GM19240 (cell line): ENCODE results near the gene LGALS7.
"Not testable (repeated sequence)": the region's sequence is repeated elsewhere in the genome, so short reads cannot be mapped to it uniquely, and the experiment has no call there.

Source experiments
- DNase-seq: peaks from one replicate; pipeline ENCODE4 v3.0.0; 2011; ENCODE audit warnings: low spot score; ENCODE audit not compliant: insufficient read length

The LGALS7 gene

GRCh38 chr19:38800577-38801347, 27.4 kb upstream of the LGALS7 start:
- no peak for DNase-seq

DNA sequence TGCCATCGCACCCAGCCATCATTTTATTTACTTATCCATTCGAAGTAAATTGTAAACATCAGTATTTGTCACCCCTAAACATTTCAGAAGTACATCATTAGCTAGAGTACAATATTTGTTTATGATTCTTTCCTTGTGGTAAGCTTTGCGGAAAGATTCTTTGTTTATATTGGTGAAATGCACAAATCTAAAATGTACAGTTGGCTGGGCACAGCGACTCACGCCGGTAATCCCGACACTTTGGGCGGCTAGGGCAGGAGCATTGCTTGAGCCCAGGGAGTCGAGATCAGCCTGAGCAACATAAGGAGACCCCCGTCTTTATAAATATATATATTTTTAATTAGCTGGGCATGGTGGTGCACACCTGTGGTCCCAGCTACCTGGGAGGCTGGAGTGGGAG, 25.8 kb upstream of the LGALS7 start:
- DNase-seq = no peak

DNA sequence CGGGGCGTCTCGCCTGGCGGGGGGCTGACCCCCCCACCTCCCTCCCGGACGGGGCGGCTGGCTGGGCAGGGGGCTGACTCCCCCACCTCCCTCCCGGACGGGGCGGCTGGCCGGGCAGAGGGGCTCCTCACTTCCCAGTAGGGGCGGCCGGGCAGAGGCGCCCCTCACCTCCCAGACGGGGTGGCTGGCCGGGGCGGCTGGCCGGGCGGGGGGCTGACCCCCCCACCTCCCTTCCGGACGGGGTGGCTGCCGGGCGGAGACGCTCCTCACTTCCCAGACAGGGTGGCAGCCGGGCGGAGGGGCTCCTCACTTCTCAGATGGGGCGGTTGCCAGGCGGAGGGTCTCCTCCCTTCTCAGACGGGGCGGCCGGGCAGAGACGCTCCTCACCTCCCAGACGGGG, 24.5 kb upstream of the LGALS7 start:
- not testable (repeated sequence) for DNase-seq

- DNase-seq = no peak
Measured at GRCh38 chr19:38796154-38796553, 22.8 kb upstream of the LGALS7 start.

- no peak for DNase-seq
Measured at GRCh38 chr19:38795549-38795948, 22.2 kb upstream of the LGALS7 start.

DNA sequence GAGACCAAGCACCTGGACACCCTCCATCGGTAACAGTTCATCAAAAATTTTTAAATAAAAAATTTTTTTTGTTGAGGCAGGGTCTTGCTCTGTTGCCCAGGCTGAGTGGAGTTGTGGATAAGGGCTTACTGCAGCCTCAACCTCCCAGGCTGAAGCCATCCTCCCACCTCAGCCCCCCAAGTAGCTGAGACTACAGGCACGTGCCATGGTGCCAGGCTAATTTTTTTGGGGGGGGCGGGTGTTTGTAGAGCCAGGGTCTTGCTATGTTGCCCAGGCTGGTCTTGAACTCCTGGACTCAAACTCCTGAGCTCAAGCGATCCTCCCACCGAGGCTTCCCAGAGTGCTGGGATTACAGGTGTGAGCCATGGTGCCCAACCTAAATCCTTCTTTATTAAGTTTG, 20.4 kb upstream of the LGALS7 start:
- DNase-seq = no peak

DNA sequence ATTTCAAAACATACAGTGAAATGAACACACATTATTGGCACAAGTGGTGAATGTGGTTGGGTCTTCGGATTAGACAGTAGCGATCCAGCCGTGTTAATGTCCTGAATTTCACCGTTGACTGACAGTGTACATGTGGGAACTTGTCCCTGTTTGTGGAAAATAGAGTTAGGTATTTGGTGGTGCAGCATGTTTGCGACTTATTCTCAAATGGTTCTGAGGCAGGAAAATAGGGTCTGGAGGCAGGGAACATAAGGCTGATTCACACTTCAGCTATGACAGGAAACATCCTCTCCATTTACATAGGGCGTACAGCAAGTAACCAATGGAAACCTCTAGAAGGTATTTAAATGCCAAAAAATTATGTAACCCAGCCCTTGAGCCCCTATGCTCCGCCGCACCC, 19.9 kb upstream of the LGALS7 start:
- no peak for DNase-seq

GRCh38 chr19:38792250-38793111, 19.2 kb upstream of the LGALS7 start:
- DNase-seq = no peak

GRCh38 chr19:38791451-38792064, 18.2 kb upstream of the LGALS7 start:
- DNase-seq = not testable (repeated sequence)

- DNase-seq = not testable (repeated sequence)
Measured at GRCh38 chr19:38790507-38791403, 17.4 kb upstream of the LGALS7 start.

DNA sequence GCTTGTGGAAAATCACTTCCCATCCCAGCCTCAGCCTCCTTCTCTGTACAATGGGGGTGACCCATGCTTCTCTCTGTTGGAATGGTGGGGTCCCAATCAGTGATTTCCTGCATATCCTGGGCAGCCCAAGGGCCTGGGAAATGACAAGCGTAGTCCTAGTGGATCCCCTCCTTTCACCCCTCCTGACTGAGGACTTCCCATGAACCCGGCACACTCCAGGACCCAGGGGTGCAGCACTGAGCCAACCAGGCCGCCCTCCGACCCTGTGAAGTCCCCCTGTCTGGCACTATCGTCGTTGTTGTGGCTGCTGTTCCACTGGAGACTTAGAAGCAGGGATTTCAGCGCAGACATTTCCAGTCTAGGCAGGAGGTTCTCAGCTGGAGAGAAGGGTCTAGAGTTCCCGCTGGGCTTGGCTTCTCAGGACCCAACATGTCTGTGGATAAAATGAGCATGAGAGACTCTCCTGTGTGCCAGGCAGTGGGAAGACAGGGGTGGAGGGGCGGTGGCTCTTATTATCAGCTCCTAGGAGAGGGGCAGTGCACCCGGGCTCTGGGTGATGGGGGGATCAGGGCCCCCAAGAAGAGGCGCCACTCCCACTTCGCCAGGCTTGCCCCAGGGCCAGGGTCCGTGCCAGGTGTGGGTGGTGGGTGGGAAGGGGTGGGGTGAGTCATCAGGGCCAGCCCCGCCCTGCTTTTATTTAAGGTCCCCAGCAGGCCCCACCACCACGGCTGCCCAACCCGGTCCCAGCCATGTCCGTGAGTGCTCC, 15.3 kb upstream of the LGALS7 start, which contains the start of gene LGALS7B:
Gene LGALS7B, plus strand, starts transcription at position 723 of the 766 bp plus-strand sequence. Its CDS starts 27 bp downstream, at position 750.
- no peak for DNase-seq

DNA sequence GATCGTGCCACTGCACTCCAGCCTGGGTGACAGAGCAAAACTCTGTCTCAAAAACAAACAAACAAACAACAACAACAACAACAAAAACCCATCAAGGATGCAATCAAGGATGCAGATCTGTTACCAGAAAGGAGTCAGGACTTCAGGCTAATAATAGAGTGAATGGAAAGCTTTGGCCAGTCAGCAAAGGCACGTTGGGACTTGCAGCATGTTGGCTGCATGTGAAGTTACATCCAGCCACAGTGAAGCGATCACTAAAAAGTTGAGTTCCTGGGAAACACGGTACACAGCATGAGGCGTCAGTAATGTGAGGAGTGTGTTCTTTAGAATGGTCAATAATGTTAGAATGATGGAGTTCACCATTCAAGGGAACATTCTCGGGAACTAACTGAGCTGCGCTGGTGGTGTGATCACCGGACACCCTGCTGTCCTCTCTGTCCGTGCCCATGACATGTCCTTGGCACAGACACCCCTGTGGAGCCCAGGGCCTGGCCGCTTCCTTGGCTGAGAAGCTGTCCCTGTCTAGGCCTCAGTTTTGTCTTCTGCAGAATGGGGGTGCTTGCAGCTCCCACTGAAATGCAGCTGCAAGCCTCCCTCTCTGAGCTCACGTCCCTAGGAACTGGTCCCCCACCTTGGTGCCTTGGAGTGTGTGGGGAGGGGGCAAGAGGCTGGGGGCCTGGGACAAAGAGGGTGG, 13.4 kb upstream of the LGALS7 start:
- DNase-seq = no peak

GRCh38 chr19:38786061-38786460, 12.7 kb upstream of the LGALS7 start:
- DNase-seq = not testable (repeated sequence)

GRCh38 chr19:38785187-38785699, 11.9 kb upstream of the LGALS7 start:
- DNase-seq = no peak

GRCh38 chr19:38784224-38784623, 10.9 kb upstream of the LGALS7 start:
- DNase-seq = no peak

GRCh38 chr19:38782212-38782611, 8.9 kb upstream of the LGALS7 start:
- DNase-seq = not testable (repeated sequence)

DNA sequence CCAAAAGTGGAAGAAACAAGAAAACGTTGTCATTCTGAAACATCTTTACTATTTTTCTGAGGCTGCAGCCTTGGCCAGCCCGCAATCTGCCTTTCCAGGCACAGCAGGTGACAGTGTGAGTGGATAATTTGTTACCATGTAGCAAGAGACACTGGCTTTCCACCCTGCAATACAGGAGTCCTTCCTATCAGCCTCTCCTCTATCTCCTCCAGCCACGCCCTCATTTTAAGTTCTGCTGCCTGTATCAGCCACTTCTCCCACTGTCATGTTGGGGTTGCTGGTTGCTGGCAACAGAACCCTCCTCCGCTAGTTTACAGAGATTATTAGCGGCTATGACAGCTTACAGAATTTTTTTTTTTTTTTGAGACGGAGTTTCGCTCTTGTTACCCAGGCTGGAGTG, 7.7 kb upstream of the LGALS7 start:
- DNase-seq = no peak

DNA sequence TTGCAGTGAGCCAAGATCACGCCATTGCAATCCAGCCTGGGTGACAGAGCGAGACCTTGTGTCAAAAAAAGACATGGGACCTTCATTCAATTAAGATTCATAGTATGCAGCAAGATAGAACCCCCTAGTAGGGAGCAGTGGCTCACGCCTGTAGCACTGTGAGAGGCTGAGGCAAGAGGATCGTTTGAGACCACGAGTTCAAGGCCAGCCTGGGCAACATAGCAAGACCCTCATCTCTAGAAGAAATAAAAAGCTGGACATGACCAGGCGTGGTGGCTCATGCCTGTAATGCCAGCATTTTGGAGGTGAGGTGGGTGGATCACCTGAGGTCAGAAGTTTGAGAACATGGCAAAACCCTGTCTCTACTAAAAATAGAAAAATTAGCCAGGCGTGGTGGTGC, 7.1 kb upstream of the LGALS7 start:
- DNase-seq = no peak

GRCh38 chr19:38778733-38779132, 5.4 kb upstream of the LGALS7 start:
- no peak for DNase-seq
